GM21529 (cell line): ENCODE results near the gene SIGLEC7.

Source experiments
- ATAC-seq: cut with Tn5 transposase; IDR thresholded peaks from one replicate; pipeline ENCODE4 v1.9.1; 2021; ENCODE audit not compliant: unreplicated experiment

SIGLEC7 gene

GRCh38 chr19:51198641-51199040 lies 56.5 kb downstream of the SIGLEC7 start:
- ATAC-seq = no peak

GRCh38 chr19:51200071-51200666 lies 58.1 kb downstream of the SIGLEC7 start:
- ATAC-seq = no peak

- no peak for ATAC-seq
Measured at GRCh38 chr19:51201712-51202111, 59.6 kb downstream of the SIGLEC7 start.
